GM19324 (cell line): ENCODE results near the gene ADRA2B.
"Not testable (repeated sequence)": the region's sequence is repeated elsewhere in the genome, so short reads cannot be mapped to it uniquely, and the experiment has no call there.

Experiments
- ATAC-seq: cut with Tn5 transposase; IDR thresholded peaks from one replicate; pipeline ENCODE4 v1.9.1; 2021; ENCODE audit warnings: mild to moderate bottlenecking, moderate library complexity; ENCODE audit not compliant: unreplicated experiment, low FRiP score

The ADRA2B gene

DNA sequence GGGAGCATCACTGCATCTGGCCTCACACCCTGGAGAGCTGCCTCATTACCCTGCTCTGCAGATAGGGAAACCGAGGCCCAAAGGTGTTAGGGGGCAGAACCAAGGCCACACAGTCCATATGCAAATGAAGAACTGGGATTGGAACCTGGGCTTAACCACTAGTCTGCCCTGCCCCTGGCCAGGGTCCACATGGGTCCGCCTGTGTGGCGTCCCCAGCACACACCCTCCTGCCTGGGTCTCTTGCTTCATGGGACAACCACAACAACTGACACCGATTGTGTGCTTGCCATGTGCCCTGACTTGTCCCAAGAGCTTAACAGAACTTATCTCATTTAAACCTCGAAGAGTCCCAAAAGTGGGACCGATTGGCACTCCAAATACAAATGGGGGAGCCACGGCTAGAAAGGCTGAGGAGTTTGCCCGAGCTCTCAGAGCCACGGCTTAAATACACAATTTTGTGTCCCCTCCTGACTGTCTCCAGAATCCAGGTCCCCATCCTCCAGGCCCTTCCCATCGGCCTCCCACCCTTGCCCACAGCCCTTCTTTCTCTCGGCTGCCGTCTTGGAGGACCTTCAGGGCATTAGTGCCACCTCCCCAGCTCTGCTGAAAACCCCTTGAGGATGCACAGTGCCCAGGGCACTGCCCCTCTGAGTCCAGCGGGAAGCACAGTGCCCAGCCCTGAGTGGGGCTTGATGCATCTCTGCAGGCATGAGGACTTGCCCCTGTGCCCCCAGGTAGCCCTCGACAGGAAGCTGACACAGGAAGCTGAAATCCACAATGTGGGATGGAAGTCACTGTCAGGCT, 34.6 kb upstream of the ADRA2B start:
- no peak for ATAC-seq

DNA sequence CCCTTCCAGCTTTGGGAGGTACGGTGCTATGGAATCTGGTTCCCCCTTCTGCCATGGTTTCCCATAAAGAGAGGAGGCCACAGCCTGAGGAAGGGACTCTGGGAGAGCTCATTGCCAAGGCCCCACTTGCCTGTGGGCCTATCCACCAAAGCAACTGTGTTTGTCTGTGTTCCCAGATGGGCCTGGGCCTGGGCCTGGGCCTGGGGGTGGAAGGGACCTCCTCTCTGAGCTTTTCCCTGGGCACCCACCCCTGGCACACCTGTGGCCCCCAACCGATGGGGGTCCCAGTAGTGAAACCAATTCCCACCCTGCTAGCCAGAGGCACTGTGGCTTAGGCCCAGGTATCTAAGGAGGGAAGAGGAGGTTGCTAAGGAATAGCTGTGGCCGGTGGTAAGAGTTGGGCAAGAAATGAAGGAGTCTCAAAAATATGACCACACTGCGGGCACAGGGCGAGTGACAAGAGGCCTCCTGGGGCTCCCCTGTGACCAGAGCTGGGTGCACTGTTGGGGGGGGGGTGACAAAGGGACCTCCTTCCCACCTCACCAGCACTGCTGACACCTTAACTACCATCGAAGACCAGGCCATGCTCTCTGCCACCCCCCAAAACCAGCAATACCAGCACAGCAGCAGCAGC, 33.8 kb upstream of the ADRA2B start:
- ATAC-seq = no peak

DNA sequence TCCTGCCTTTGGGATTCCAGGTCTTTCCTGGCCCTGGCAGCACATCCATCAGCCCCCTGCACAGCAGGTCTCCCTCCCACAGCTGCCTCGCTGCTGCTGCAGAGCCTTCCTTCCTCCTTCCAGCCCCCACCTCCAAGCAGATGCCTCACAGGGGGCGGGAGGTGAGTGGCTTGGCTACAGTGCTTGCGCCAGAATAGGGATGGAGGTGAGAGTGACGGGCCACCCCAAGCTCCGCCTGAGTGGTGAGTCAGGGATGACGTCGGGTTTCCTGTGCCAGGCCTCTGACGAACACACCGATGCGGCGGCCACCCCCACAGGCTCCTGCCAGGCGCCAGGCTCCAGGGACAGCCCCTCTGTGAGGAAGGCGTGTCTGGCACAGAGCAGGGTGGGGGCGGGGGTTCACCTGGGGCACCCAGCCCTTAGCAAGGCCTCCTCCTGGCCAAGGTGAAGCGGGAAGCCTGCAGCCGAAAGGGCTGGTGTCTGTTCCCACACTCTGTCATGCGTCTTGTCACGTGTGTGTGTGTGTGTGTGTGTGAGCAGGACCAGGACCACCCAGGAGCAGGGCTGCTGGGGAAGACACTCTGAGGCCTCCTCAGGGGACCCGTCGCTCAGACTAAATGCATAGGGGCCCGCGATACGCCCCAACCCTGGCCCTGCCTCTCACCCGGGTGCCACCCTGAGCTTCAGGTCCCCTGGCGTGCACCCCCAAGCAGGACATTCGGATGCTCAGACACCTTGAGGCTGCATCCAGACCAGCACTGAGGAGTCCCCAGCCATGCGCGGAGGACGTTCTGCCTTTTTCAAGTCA, 32.2 kb upstream of the ADRA2B start:
- peak; percentile 35 for ATAC-seq

DNA sequence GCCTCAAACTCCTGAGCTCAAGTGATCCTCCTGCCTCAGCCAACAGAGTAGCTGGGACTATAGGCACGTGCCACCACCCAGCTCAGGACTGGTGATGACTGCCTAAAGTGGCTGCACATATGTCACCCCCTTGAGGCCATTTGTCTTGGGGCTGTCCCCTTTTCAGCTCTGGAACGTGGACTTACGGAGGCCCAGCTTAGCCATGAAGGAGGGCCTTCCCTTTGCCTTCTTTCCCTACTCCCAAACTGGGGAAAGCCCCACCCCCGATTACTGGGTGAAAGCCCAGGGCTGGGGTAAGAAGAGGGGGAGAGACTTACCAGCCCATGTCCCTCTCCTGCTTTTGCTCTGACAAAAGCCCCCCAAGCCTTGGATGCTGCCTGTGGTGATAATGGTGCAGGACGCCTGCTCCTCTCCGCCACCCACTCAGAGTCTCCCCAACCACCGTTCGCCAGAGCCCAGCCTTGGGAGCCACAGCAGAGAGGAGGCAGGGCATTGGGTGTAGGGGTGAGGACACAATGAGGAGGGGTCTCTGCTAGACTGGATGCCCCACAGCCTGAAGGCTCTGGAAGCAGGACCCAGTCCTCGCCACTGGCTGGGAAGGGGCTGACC, 31.3 kb upstream of the ADRA2B start:
- ATAC-seq = no peak

DNA sequence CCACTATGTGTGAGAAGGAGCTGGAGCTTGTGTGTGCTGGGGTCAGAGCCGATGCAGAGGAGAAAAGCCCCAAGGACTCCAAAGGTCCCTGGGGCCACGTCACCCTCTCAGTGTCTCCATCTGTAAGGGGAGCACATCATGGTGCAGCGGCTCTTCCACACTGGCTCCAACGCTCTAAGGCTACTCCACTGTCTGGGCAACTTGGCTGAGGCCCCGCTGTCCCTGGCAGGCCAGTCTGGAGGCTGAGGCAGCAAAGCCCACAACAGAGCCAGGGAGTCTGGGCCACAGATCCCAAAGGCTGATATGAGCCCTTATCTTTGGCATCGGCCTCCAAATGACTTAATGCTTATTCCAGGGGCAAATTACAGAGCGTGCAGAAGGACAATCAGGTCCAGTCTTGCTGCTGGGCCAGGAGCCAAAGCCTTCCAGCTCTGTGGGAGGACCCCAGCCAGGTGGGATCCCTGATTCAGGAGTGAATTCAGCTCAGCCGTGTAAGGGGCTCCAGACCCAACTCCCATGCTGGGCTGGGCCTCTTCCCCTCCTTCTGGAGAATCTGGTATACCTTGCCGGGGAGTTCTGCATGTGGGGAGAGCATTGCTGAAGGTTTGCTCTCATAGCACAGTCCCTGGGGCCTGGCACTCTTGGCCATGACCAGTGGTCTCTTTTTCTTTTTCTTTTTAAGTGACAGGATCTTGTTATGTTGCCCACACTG, 30.7 kb upstream of the ADRA2B start:
- no peak for ATAC-seq

DNA sequence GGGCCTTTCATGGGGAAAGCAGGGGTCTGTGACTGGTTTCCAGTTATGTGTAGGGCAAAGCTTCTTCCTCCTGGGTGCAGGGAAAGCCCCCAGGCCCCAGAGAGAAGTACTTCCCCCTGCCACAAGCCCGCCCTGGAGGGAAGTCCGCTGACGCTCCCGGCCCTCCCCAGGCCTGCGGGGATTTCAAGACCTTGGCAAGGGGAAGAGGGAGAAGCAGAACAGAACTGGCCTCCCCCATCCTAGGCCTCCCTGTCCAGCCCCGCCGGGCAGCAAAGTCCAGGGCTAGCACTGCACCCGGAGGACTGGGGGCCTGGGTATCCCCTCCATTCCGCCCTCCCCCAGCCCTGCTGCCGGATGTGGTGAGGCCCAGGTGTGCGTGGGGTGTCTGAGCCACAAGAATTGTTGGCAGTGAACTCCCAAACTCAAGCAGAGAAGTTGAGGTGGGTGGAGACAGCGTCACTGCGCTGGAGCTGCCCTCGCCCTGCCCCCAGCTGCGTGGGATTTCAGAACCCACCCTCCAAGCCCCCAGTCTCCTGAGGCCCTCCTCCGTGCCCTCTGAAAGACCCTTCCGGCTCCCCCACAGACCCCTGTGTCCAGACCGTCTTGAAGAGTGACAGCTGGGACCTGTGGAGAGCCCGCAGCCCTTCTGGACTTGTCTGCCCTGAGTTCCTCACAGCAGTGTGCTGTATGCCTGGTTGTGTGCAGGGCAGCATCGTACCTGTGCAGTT, 29.9 kb upstream of the ADRA2B start:
- peak; percentile 26 for ATAC-seq

DNA sequence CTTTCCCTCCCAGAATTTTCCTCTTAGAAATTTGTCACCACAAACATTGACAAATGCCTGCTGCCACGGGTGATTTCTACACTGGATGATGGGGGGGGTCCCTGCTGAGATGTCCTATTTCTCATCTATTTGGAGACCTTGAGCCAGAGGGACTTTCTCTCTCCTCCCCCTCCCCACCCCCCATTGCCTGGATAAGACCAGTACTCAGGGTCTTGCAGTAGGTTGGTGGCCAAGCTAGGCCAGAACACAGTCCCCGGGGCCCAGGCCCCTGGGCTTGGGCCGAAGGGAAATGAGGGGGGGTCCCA, 29.4 kb upstream of the ADRA2B start:
- ATAC-seq = no peak

DNA sequence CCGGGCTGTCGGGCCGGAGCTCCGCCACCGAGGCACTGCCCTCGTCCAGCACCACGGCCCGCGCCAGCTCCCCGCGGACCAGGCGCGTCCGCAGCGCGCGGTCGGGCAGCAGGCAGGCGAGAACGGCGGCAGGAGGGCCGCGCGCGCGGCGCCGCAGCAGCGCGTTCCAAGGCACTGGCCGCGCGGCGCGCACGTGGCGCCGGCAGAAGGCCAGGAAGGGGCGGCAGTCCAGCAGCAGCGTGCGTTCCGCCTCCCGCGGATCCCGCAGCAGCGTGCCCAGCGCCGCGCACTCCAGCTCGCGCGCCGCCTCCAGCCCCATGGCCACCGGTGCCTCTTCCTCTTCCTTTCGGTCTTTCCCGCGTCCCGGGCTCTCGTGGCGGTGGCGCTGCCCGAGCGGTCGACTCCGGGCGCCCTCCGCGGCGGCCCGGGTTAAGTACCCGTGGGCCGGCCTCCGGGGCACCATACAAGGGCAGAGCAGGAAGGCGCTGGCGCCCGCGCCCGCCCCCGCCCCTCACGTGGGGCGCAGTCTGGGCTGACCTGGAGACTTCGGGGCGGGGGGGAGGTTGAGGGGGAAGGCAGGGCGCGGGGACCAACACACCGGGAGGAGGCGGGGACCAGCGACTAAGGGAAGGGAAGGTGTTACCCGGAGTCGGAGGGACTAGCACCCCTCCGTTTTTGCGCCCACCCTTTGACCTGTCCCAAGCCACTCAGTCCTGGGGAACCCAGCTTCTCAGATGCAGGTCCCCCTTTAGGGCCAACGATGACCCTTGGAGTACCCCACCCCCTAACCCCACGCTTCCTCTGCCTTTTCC, 28.9 kb upstream of the ADRA2B start, which contains the start of gene DUSP2:
TSS of gene DUSP2 (minus strand) at position 405 of the 812 bp plus-strand sequence. CDS start at position 319, 86 bp downstream.
- ATAC-seq = peak; percentile 75

DNA sequence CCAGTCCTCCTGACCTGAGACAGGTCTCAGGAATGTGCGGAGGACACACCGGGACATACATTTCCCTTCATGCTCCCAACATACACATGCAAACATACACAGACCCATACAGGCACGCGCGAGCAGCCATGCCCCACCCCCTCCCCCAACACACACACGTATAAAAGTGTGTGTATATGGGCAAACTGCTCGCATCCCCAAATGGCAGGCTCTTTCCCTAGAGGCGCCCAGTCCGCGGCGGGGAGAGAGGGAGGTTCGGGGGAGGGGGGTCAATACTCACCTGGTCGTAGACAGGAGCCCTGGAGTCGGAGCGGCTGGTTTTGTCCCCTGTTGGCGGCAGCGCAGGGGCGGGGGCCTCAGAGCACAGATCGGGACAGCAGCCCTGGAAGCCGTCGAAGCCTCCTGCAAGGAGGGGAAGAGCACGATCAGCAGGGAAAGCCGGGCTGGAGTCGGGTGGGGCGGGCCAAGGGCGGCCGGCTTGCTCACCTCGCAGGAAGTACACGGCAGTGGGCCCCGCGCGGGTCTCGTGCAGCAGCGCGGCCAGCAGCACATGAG, 28.2 kb upstream of the ADRA2B start:
- no peak for ATAC-seq

DNA sequence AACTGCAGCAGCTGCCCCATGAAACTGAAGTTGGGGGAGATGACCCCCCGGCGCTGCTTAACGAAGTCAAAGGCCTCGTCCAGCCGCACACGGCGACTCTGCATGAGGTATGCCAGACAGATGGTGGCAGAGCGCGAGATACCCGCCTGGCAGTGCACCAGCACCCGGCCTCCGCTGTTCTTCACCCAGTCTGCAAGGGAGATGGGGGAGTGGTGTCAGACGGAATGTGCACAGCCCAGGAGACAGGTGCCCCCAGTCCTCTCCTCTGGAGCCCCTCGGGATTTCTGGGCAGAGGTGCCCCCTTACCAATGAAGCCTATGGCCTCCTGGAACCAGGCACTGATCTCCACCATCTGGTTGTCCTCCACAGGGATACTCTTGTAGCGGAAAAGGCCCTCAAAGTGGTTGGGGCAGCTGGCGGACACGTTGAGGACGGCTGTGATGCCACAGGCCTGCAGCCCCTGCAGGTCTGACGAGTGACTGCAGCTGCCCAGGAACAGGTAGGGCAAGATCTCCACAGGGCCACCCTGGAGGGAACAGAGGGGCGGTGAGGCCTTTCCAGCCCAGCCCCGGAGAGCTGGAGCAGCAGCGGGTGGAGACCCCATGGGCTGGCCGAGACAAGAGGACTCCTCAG, 27.6 kb upstream of the ADRA2B start:
- ATAC-seq = no peak

DNA sequence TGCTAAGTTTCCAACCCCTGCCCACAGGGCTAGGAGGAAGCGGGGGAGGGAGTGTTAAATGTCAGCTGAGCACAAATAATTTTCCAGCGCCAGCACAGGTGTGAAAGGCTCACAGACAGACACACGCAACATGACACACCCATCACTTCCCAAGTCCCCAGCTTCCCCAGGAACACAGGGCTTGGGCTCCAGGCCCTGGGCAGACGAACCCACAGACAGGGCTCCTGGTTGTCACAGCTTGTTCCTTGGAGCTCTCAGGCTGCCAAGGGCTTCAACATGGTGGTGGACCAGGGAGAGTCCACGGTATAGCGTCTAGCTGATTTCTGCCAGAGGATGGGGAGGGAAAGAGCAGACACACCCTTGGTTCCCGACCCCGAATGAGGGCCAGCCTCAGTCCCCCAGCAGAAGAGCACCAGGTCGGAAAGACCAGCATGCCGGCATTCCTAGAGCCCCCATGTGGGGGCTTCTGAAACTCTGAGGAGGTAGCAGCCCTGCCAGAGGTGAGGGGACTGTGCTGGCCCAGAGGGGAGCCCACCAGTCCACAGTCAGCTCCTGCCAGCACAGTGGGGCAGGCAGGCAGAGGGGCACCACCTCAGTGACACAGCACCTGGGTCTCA, 27.0 kb upstream of the ADRA2B start:
- ATAC-seq = no peak

DNA sequence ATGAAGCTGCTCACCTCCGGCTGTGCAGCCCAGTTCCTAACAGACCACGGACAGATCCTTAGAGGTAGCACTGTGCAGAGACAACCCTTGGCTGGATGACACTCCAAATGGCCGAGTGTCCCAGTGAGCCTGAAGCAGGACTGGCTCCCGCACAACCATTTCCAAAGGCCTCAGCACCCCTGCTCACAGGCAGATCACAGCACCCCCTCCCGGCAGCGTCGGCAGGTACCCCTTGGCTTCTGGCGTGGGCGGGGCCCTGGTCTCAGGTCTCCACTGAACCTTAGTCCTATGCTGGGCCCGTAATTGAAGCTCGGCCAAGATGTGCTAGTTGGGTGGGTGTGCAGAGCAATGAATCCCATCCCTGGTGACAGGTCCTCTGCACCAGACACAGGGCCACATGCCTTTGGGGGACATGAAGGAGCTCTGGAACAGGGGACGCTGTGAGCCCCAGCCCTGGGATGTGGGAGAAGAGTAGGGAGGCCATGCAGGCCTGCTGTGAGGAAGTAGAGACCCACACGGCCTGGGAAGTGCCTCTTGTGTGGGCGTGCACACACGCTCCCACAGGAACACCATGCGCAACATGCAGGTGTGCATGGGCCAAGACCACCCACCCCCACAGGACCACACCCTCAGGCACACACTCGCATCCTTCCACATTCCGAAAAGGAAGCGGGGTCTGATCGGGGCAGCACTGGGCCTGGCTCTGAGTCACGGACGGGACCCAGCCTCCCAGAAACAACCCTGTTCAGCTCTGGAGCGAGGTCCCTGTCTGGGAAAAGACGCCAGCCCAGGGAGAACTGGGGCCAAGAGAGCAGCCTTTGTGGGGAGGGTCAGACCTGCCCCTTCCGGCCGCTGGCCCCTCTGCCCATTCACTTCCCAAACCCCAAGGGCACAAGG, 26.1 kb upstream of the ADRA2B start:
- no peak for ATAC-seq

DNA sequence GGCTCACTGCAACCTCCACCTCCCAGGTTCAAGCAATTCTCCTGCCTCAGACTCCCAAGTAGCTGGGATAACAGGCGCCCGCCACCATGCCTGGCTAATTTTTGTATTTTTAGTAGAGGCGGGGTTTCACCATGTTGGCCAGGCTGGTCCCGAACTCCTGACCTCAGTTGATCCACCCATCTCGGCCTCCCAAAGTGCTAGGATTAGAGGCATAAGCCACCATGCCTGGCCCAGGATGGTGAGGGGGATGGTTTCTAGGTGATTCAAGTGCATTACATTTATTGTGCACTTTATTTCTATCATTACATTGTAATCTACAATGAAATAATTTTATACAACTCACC, 25.2 kb upstream of the ADRA2B start:
- not testable (repeated sequence) for ATAC-seq

DNA sequence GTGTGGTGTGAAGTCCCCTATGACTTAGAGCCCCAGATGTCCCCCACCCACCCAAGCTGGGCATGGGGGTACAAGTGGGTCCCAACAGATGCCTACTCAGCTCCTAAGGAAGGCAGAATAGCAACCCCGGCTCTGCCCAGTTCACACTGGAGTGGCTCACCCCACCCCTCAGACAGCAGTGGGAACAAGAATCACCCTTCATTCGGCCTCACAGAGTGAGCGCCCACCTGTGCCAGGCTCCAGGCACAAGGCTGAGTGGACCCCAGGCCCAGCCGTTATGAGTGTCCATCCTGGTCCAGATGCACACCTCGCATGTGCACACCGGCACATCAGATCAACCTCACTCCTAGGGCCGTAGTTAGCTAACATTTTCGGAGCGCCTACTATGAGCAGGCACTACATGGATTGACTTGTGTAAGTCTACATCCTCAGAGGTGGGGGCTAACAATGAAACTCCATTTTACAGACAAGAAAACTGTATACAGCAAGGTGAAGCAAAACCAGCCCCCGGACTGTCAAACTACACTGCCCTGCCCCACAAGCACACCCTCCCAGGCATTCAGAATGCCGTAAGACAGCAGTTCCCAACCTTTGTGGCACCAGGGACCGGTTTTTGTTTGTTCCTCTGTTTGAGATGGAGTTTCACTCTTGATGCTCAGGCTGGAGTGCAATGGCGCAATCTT, 24.7 kb upstream of the ADRA2B start:
- no peak for ATAC-seq

DNA sequence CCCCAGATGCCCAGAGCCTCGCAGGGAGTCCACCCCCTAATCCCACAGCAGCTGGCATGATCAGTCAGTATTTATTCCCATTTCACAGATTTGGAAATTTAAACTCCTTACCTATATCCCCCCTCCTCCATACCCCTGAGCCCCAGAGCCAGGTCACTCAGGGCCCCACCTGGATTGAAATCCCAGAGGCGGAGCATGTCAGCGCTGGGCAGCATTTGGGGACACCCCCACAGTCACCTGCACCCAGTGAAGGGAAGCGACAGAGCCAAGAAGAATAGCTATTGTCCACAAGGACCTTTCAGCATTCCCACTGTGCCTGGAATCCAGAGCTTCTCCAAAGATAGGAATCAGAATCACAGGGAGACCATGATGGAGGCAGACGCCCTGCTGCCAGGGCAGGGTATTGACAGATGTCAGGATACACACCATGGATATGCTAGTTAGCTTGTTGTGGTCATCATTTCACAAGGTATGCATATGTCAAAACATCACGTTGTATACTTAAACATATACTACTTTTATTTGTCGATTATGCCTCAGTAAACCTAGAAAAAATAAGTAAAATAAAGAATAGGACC, 22.9 kb upstream of the ADRA2B start:
- no peak for ATAC-seq
